ENCODE results near the gene STARD5. TPM values are rescaled to one million over a fixed set of nuclear protein-coding genes. Genes with fewer than 3 reads are reported as not detected.

The STARD5 gene
- total and polyA plus RNA-seq, 2 of the 8 experiments (the other 6 are each of a cell fraction or from before 2014, with no cell fraction given) = 5.5 to 10.4 TPM

GRCh38 chr15:81321667-81322066, 2.3 kb downstream of the STARD5 start (continued):
- TF ChIP-seq POLR2A (IDR thresholded peaks at IDR 0.05; ENCODE audit: control extremely low read depth in 1 of 2, low read depth in 2 of 2, low read length in 2 of 2) = no peak
- no peak for TF ChIP-seq KDM4A (IDR thresholded peaks at IDR 0.05; ENCODE audit: low read depth, low read length, severe bottlenecking)
- no peak for TF ChIP-seq CHD2 (IDR thresholded peaks at IDR 0.05; ENCODE audit: low read length)
- no peak for TF ChIP-seq CBX5 (IDR thresholded peaks at IDR 0.05; ENCODE audit: low read depth, low read length)
- no peak for TF ChIP-seq RXRA (IDR thresholded peaks at IDR 0.05; ENCODE audit: insufficient read depth, low read depth, low read length)
- no peak for TF ChIP-seq TCF12 (IDR thresholded peaks at IDR 0.05; ENCODE audit: low read depth, low read length)

Data from H1 (cell line).